HG02588 (cell line): ENCODE measurements around the gene LRRC49.

ENCODE experiments used
- ATAC-seq: cut with Tn5 transposase; IDR thresholded peaks from one replicate; pipeline ENCODE4 v1.9.1; 2021; ENCODE audit warnings: mild to moderate bottlenecking, moderate library complexity; ENCODE audit not compliant: unreplicated experiment

LRRC49 gene

DNA sequence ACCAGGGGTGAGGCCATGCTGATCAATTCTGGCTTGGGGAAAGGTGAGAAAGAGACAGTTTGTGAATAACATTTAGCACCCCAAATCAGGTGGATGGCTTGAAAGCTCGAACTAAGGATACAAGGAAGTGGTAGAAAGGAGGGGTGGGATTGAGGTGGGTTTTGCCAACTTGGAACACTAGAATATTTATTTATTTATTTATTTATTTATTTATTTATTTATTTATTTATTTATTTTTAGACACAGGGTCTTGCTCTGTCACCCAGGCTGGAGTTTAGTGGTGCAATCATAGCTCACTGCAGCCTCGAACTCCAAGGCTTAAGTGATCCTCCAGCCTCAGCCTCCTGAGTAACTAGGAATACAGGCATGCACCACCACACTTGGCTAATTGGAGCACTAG lies 191.6 kb downstream of the LRRC49 start:
- ATAC-seq: no peak

- ATAC-seq: no peak
Observed at GRCh38 chr15:71085809-71086208, 193.2 kb downstream of the LRRC49 start.

GRCh38 chr15:71088155-71088554 lies 195.5 kb downstream of the LRRC49 start:
- ATAC-seq: no peak

DNA sequence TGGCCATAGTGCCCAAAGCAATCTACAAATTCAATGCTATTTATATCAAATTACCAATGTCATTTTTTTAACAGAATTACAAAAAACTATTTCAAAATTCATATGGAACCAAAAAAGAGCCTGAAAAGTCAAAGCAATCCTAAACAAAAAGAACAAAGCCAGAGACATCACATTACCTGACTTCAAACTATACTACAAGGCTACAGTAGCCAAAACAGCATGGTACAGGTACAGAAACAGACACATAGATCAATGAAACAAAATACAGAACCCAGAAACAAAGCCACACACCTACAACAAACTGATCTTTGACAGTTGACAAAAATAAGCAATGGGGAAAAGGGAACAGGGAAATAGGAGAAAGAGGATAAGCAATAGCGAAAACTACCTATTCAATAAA lies 196.1 kb downstream of the LRRC49 start:
- ATAC-seq: no peak

DNA sequence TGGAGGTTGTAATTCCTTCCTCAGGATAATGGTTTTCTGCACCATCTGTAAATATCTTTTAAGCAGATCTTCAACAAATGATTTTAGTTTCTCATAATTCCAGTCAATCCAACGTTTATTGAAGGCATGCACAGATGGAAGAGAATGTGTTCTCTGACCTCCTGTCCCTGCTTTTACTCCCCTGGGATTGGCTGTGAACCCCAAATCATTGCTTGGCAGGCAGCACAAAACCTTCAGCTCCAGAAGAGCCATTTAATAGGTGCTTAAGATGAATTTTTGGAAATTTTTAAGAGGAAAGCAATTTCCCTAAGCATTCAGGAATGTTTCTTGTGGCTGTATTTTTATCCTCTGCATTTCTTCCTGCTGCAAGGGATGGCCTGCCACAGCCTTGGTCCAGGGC lies 197.2 kb downstream of the LRRC49 start:
- no peak for ATAC-seq

- no peak for ATAC-seq
Observed at GRCh38 chr15:71091601-71092000, 199.0 kb downstream of the LRRC49 start.

GRCh38 chr15:71092056-71092600 lies 199.5 kb downstream of the LRRC49 start:
- no peak for ATAC-seq

- ATAC-seq: no peak
Observed at GRCh38 chr15:71093054-71094024, 200.7 kb downstream of the LRRC49 start.

DNA sequence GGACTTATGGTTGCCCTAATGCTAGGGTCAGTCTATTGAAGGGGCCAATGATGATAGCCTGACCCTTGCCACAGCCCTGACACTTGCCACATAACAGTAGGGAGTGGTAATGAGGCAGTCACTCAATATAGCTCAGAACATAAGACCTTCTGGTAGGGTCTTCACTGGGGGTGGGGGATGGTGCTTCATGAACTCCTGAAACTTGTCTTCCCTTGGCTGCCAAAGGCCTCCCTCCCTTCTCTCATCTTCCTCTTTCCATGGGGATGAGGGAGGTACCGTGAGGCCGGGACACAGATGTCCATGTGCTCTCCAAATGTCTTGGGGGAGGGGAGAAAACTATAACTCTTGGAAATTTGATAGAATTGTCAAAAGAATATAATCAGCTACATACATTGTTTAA lies 201.5 kb downstream of the LRRC49 start:
- no peak for ATAC-seq

- ATAC-seq: no peak
Observed at GRCh38 chr15:71096676-71097075, 204.1 kb downstream of the LRRC49 start.

DNA sequence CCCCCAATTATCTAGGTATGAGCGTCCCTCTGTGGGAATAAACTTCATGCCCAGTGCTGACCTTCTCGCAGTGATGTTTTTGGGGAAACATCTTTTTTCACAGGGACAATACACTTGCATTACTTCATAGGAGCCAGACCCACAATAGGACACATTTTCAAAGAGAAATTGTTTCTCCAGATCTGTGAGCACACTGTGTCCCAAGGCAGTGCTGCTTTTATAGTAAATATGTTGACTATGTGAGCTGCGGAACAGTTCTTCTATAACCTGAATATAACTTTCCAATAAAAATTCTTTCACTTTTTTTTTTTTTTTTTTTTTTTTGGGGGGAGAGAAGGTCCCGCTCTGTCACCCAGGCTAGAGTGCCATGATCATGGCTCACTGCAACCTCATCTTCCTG lies 205.3 kb downstream of the LRRC49 start:
- no peak for ATAC-seq

- ATAC-seq: no peak
Observed at GRCh38 chr15:71098920-71099319, 206.3 kb downstream of the LRRC49 start.
